A549 treated with ZK216348 at 1 μM for 4 hours (cell line): ENCODE results near the gene HSBP1. TPM values are rescaled to one million over a fixed set of nuclear protein-coding genes. Genes with fewer than 3 reads are reported as not detected.

Source experiments
- total RNA-seq: library from RNA; stranded (reverse); fragments of 200-300 nt; extraction: Qiagen RNA extraction; gene quantifications from 5 replicates; pipeline ENCODE4 v1.2.3, GENCODE V29; 2022; ENCODE audit warnings: low read depth

HSBP1 gene
- 122 to 196 TPM (median 181 TPM) in 5 replicates for total RNA-seq

DNA sequence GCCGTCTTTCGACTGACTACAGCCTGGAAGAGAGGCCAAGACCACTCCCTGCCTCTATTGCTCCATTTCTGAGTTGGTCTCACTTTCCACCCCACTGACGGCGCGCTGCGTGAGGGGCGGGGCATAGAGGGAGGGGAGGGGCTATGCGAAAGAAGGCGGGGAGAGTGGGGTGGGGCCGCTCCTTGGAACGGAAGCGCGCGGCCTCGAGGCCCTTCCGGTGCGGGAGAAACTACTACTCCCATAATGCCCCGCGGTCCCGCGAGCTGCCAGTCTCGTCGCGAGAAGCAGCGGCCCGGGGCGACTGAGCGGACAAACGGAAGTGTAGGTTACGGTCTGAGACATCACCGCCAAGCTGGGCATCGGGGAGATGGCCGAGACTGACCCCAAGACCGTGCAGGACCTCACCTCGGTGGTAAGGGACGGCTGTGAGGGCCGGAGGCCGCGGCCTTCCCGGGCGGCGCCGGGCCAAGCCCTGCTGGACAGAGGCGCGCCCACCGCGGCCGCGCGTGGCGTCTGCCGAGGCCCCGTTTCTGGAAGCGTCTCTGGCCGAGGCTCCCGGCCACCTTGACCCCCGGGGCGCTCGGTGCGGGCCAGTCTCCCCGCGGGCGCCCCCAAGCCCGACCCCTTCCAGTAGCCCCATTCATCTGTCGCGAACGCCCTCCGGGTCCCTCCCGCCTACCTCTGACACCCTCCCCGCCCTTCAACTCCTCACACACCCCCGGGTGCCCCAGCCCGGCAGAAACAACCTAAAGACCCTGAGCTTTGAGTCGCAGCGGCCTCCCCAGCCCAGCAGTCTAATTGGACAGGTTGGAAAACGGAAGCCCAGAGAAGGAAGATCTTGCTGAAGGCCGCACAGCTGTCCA lies at the start of gene HSBP1:
Gene HSBP1, plus strand, starts transcription at position 269 of the 863 bp plus-strand sequence. Its CDS starts 99 bp downstream, at position 368.

Other genes with a start within 250 kb of the HSBP1 start
- 1.3 to 1.9 TPM (median 1.8 TPM) in 5 replicates for gene MLYCD, start 91.1 kb downstream of the HSBP1 start, total RNA-seq
- gene OSGIN1, start 145.3 kb downstream of the HSBP1 start, total RNA-seq: 20.4 to 40.0 TPM (median 24.5 TPM) in 5 replicates
- gene NECAB2, start 160.3 kb downstream of the HSBP1 start, total RNA-seq: 1.7 to 4.0 TPM (median 1.9 TPM) in 5 replicates
- not detected in 5 replicates for gene SLC38A8, start 234.8 kb downstream of the HSBP1 start, total RNA-seq